ENCODE measurements around the gene ZNF541. TPM values are rescaled to one million over a fixed set of nuclear protein-coding genes. Genes with fewer than 3 reads are reported as not detected.

ZNF541 gene
- total RNA-seq, 1 experiment from 2014 or later: not detected

GRCh38 chr19:47545061-47545948 is 27.6 kb downstream of the ZNF541 start:
- no peak for DNase-seq (ENCODE audit: low spot score)

GRCh38 chr19:47544476-47544875 is 28.5 kb downstream of the ZNF541 start:
- no peak for DNase-seq (ENCODE audit: low spot score)

- no peak for DNase-seq (ENCODE audit: low spot score)
Observed at GRCh38 chr19:47544075-47544474, 28.9 kb downstream of the ZNF541 start.

- DNase-seq (ENCODE audit: low spot score): no peak
Observed at GRCh38 chr19:47542030-47542475, 30.9 kb downstream of the ZNF541 start.

- no peak for DNase-seq (ENCODE audit: low spot score)
Observed at GRCh38 chr19:47541518-47541917, 31.4 kb downstream of the ZNF541 start.

GRCh38 chr19:47540748-47541147 is 32.2 kb downstream of the ZNF541 start:
- no peak for DNase-seq (ENCODE audit: low spot score)

- no peak for DNase-seq (ENCODE audit: low spot score)
Observed at GRCh38 chr19:47539747-47540311, 33.1 kb downstream of the ZNF541 start.

- no peak for DNase-seq (ENCODE audit: low spot score)
Observed at GRCh38 chr19:47538812-47539211, 34.1 kb downstream of the ZNF541 start.

- DNase-seq (ENCODE audit: low spot score): no peak
Observed at GRCh38 chr19:47537493-47537892, 35.5 kb downstream of the ZNF541 start.

- DNase-seq (ENCODE audit: low spot score): no peak
Observed at GRCh38 chr19:47534628-47535027, 38.3 kb downstream of the ZNF541 start.

GRCh38 chr19:47531640-47532387 is 41.1 kb downstream of the ZNF541 start:
- DNase-seq (ENCODE audit: low spot score): no peak

GRCh38 chr19:47529018-47529742 is 43.8 kb downstream of the ZNF541 start:
- DNase-seq (ENCODE audit: low spot score): no peak

GRCh38 chr19:47526798-47527197 is 46.1 kb downstream of the ZNF541 start:
- no peak for DNase-seq (ENCODE audit: low spot score)

- DNase-seq (ENCODE audit: low spot score): no peak
Observed at GRCh38 chr19:47523473-47523872, 49.5 kb downstream of the ZNF541 start.

Other genes starting within 250 kb of the ZNF541 start
- gene C5AR2, start 241.0 kb downstream of the ZNF541 start, total RNA-seq (2014; rRNA removed; shearing (Covaris generic)): 0.55 TPM in 1 of 2 replicates, not detected in the other
- gene DHX34, start 223.8 kb downstream of the ZNF541 start, total RNA-seq (2014; rRNA removed; shearing (Covaris generic)): 7.5 and 10.4 TPM in 2 replicates
- gene MEIS3, start 153.6 kb downstream of the ZNF541 start, total RNA-seq (2014; rRNA removed; shearing (Covaris generic)): 27.5 and 31.9 TPM in 2 replicates
- gene SLC8A2, start 101.3 kb downstream of the ZNF541 start, total RNA-seq (2014; rRNA removed; shearing (Covaris generic)): not detected in 2 replicates
- gene KPTN, start 88.9 kb downstream of the ZNF541 start, total RNA-seq (2014; rRNA removed; shearing (Covaris generic)): 3.0 and 4.2 TPM in 2 replicates
- gene NAPA, start 58.1 kb downstream of the ZNF541 start, total RNA-seq (2014; rRNA removed; shearing (Covaris generic)): 70.1 and 91.7 TPM in 2 replicates
- gene BICRA, start 36.0 kb upstream of the ZNF541 start, total RNA-seq (2014; rRNA removed; shearing (Covaris generic)): 0.79 TPM in 1 of 2 replicates, not detected in the other
- gene EHD2, start 140.3 kb upstream of the ZNF541 start, total RNA-seq (2014; rRNA removed; shearing (Covaris generic)): 24.0 and 28.6 TPM in 2 replicates
- gene NOP53, start 172.4 kb upstream of the ZNF541 start, total RNA-seq (2014; rRNA removed; shearing (Covaris generic)): 20.2 and 41.3 TPM in 2 replicates
- gene SELENOW, start 205.6 kb upstream of the ZNF541 start, total RNA-seq (2014; rRNA removed; shearing (Covaris generic)): 152 and 179 TPM in 2 replicates
- gene TPRX1, start 231.4 kb upstream of the ZNF541 start, total RNA-seq (2014; rRNA removed; shearing (Covaris generic)): not detected in 2 replicates
- not detected in 2 replicates for gene CRX, start 248.8 kb upstream of the ZNF541 start, total RNA-seq (2014; rRNA removed; shearing (Covaris generic))

All from A172 (cell line).